D341Med (cell line): ENCODE data around the gene AOAH.

Experiments
- DNase-seq: peaks from one replicate; pipeline ENCODE4 v3.0.0; 2012; ENCODE audit warnings: low spot score

The AOAH gene, protein sequence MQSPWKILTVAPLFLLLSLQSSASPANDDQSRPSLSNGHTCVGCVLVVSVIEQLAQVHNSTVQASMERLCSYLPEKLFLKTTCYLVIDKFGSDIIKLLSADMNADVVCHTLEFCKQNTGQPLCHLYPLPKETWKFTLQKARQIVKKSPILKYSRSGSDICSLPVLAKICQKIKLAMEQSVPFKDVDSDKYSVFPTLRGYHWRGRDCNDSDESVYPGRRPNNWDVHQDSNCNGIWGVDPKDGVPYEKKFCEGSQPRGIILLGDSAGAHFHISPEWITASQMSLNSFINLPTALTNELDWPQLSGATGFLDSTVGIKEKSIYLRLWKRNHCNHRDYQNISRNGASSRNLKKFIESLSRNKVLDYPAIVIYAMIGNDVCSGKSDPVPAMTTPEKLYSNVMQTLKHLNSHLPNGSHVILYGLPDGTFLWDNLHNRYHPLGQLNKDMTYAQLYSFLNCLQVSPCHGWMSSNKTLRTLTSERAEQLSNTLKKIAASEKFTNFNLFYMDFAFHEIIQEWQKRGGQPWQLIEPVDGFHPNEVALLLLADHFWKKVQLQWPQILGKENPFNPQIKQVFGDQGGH

DNA sequence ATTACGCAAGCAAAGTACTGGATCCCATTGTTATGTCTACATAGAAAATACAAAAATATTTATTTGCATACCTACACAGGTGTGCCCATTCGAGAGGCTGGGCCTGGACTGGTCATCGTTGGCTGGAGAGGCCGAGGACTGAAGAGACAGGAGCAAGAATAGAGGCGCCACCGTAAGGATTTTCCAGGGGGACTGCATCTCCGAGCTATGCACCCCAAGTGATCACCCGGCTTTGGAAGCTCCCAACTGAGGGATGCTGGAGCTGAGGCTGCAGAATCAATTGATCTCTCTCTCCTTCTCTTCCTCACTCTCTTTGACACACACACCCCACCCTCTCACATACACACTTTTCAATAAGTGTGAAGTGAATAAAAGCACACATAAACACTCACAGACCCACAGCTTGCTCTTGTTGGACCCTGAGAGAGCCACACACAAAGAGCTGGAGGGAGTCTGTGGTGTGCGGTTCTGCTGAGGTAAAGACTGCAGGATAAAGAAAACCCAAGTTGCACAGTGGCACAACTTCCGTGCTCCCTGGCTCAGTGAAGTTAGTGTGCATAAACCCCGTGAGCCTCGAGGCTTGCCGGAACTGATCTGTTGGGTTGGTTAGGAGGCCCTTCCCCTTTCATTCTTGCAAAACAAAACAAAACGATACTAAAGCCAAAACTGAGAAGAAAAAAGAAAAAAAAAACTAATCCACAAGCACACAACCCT is at the start of gene AOAH:
TSS of gene AOAH (minus strand) at position 544 of the 714 bp plus-strand sequence. CDS start at position 198, 346 bp downstream.
- no peak for DNase-seq

DNA sequence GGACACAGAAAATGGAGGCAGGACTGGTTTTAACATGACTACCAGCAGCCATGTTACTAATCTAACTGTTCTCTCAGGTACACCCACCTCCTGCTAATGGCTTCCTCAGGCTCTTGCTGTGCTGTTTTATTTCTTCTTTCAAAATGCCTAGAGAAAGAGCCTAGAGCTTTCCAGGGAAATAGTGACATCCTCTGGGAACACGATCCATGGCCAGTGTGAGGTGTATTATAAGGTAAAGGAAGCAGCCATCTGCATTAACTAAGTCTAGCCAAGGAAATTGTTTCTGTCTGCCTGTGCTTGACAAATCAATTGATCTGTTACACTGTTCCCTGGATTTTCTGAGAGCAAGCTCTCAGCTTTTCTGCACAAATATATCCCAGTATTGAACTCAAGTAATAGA is 42.2 kb upstream of the AOAH start:
- DNase-seq, result no peak

DNA sequence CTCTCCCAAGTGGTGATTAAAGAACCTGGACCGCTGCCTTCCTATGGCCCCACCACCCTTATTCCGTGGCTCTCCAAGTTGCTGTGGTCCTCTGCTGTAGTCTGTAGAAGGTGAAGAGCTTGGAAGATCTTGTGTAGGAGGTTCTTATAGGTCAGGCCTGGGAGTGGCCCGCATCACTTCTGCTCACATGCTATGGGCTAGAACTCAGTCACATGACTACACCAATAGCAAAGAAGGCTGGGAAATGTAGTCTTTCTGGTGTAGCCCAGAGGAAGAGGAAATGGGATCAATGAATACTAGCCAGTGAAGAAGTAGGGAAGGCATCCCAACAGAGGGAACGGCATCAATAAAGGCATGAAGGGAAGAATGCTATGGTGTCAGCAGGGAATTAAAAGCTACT is 41.3 kb upstream of the AOAH start:
- DNase-seq, result no peak

DNA sequence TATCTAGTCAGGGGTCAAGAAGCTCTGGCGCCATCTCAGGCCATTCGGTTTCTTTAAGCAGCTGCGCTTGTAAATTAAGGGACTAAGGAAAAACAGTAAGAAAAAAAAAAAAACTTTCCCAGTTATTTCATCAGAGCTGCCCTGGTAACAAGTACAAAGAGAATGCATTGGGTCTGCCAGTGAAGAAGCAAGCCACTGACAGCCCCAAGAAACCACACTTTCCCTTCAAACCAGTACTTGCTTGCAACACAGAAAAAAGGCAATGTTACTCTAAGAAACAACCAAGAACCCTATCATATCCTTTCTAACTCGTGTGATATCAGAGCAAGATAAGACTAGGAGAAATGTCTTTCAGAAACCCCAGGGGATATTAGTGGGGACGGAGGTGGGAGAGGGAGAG is 40.6 kb upstream of the AOAH start:
- no peak for DNase-seq

DNA sequence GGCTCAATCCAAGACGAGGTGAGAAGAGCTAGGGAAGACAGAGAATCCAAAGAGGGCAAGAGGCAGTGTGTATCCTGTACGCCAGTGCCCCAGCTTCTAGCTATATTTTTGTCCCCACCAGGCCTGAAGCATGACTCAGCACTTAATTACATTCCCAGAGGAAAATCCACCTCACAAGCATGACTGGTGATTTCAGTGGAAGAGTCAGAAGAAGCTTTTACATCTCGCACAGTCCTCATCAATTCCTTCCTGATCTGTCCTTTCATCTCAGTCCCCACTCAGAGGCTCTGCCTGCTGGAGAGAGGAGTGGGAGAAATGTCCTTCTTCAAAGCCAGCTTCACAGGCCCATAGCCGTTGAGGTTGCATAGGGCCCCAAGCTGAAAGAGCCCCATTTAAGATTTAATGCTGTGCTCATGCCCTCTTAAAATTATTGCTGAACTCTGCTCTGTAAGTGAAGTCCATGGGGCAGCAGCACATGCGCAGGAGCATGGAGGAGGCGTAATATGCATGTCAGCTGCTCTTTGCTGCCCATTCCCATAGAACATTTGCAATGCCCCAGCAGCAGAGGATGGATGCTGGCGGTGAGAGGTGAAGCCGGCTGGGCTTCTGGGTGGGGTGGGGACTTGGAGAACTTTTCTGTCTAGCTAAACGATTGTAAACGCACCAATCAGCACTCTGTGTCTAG is 39.0 kb upstream of the AOAH start:
- DNase-seq, result no peak

DNA sequence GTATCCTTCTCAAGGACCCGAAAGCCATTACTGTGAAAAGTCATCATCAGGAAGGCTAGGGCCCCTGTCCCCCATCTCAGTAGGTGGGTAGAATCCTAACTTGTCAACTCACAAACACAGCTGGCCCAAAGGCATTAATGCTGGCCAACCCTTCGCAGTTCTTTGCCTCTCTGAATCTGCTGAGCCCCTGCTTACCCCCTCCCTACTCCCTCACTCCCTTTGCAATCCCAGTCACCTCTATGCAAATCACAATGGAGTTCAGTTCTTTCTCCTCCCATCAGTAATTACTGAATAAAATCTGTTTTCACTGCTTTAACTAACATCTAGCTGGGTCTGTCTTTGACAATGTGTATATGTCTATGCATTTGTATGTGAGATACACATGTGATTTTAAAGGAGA is 38.1 kb upstream of the AOAH start:
- no peak for DNase-seq

DNA sequence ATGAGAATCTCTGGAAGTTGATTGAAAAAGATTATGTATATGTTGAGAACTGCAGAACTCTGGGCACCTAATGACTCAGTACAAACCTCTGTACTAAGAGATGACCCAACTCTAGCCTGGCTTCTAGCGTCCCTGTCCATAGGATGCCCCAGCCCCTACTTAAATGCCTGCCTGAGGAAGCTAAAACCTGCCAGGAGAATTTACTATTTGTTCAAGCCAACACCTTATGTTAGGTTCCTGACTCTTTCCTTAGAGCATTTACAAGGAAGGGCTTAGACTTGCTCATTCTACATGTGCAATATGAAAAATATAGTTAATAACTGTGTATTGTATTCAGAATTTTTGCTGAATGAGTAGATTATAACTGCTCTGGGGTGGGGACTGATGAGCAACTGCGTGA is 37.5 kb upstream of the AOAH start:
- DNase-seq, result no peak

DNA sequence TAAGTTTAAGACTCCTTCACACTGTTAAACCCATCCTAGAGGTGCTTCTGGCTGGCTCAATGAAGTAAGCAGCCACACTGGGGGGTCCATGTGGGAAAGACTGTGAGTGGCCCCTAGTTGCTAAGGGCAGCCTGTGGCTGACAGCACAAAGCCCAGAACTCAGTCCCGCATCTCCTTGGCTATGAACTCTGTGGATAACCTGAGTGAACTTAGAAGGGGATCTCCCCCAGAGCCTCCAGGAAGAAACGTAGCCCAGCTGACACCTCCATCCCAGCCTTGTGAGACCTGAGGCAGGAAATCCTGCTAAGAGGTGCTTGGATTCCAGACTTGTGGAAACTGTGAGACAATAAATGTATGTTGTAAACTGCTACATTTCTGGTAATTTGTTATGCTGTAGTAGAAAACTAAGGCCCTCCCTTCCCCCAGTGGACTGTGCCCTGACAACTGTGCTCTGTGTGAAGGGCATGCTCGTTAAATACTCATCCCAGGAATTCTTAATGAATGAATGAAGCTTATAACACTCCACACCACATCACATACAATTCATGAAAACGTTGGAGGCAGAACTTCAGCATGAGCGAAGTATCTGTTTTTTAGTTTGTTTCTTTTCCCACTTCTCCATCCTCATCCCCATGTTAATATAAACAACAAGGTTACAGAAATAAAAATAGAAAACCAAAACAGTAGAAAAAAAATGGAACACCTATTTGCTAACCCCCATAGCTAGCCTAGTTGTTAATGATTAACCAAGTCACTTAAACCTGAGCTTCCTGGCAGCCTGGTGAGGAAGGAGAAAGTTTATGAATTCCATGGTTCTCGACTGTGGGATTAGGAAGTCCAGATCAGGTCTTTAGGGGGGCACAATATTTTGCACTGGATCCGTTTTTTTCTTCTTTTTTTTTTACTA is 36.8 kb upstream of the AOAH start:
- DNase-seq, result no peak

DNA sequence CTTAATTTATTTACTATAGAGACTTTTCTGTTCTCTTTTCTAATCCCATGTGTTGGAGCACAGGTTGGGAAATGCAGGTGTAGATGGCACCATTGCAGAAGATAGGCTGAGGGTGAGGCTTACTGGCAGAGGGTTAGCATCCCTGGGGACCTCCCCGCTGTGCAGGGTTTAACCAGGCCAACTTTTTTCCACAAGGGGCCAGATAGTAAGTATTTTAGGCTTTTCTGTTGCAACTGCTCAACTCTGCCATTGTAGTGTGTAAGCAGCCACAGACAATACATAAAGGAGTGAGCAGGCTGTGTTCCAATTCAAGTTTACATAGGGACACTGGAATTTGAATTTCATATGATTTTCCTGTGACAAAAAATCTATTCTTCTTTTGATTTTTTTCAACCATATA is 34.6 kb upstream of the AOAH start:
- DNase-seq, result no peak

DNA sequence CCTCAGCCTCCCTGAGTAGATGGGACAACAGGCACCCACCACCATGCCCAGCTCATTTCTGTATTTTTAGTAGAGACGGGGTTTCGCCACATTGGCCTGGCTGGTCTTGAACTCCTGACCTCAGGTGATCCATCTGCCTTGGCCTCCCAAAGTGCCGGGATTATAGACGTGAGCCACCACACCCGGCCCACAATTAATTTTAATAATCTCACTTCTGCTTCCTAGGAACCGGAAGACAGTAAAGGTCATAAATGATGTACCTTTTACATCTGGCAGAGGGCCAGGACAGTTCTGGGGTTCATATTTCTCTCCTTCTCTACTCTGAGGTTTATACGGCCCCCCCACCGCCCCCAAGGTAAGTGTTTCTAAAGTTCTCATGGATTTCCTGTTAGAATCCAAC is 31.2 kb upstream of the AOAH start:
- DNase-seq, result no peak

DNA sequence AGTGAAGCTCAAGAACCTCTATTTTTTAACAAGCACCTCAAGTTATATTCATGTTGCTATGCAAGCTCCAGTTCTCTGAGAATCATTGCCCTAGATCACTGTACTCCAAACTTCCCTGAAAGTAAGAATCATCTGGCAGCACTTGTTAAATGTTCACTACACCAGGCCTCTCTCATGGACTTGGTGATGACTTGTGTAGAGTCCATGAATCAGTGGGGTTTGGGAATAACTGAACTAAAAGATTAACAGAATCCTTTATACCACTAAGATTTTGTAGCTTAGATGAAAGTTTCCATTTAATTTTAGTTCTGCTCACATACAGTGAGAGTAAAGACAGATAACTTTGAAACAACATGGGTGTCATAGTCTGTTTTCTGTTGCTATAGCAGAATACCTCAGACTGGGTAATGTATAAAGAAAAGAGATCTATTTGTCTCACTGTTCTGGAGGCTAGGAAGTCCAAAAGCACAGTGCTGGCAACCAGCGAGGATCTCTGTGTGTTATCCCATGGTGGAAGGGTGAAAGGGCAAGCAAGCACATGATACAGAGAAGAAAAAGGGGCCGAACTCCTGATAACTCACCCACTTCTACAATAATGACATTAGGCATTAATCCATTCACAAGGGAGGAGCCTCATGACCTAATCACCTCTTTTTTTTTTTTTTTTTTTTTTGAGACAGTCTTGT is 27.9 kb upstream of the AOAH start:
- no peak for DNase-seq

DNA sequence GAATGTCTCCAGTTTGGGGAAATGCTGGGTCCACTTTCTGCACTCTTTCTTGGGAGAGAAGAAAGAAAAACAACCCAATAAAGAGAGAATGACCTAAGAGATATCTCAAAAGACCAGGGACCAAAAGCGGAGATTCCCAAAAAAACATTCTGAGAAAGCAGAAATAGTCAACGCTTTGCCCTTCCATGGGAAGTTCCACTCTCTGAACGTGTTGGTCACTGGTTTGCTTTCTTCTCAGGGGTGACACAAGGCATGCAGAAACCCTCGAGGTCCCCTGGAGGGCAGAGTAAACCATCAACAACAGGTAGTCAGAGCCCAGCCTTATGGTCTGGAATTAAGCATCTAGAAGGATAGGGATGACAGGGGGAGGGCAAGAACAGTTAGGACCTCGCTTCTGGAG is 26.2 kb upstream of the AOAH start:
- DNase-seq, result no peak

DNA sequence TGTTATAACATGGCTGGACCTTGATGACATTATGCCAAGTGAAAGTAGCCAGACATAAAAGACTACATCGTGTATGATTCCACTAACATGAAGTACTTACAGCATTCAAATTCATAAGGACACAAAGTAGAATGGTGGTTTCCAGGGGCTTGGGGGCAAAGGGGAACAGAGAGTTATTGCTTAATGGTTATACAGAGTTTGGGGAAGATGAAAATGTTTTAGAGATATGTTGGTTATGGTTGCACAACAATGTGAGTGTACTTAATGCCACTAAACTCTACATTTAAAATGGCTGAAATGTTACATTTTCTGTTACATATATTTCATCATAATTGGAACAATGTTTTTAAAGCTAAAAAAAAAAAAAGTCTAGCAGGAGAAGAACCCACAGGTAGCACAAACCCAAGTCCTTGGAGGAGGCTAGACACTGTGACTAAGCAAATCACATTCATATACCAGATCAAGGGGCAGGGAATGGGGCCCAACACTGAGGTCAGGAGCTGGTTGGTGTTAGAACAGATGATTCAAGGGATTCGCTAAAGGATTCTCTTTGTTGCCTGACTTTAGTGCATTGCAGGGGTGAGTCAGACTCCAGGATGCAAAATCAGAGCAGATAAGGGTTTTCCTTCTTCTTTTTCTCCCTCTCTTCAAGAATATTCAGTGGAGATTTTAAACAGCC is 25.1 kb upstream of the AOAH start:
- no peak for DNase-seq

DNA sequence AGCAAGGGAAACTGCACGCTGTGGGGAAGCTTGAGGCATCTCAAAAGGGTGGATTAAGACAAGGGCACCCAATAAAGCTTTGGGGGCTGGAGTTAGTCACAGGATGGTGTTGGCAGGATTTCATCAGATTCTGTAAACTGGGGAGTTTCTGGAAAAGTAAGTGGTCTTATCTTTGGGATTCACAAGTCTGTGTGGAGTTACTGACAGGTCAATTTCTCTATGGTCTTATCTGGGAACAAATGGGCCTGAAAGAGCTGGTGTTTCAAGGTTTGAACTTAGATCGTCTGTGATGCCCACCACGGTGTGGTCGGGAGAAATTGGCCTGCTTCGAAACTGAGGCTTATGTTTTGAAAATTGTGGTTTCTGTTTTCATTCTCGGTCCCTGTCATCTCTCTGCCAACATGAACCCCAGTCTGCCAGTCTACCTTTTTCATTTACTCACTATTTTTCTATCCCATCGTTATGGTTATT is 23.8 kb upstream of the AOAH start:
- DNase-seq, result no peak

DNA sequence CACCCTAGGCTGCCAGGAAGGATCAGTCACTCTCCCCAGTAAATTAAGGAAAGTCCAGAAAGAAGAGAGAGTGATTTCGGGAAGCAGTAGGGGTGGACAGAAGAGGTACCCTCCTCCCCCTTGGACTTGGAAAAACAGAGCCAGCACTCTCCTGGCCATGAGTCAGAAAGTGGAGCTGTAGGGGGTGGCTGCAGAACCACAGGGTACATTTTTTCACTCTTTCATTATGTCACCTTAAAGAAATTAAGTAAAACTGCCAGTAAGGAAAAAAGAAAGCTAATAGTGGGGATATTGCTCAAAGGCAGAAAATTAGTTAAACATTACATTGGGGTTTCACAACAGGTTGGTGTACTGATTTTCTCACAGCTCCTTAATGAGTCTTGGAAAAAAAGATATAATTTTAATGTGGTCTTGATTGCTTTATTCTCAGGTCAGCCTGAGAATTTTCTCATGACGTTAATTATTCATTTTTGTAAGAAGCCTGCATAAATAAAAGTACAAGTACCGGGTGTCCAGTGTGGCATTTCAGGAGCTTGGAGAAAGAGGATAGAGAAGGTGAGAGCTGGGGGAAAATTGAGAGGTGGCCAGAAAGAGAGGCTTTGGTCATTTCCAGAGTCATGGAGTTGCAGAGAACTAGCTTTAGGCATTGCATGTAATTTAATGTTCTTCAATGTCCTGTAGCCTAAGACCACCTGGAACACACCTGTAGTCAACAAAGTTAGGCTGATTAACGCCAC is 23.2 kb upstream of the AOAH start:
- DNase-seq, result no peak

DNA sequence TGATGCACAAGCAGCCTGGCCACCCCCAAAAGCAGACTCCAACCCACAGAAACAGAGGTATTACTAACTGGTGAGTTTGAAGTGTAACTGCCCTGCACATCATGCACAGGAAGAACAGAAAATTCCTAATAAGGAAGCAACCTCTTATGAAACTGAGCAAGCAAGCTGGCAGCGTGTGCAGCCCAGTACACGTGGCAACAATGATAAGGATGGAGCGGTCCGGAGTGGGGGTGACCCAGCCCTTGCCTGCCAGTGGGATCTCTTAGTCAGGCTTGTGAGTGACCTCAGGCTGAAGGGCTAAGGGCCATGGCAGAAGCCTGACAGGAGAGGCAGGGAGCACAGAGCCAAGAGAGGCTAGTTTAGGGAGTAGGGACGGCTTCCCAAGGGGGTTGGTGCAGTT is 22.1 kb upstream of the AOAH start:
- no peak for DNase-seq

DNA sequence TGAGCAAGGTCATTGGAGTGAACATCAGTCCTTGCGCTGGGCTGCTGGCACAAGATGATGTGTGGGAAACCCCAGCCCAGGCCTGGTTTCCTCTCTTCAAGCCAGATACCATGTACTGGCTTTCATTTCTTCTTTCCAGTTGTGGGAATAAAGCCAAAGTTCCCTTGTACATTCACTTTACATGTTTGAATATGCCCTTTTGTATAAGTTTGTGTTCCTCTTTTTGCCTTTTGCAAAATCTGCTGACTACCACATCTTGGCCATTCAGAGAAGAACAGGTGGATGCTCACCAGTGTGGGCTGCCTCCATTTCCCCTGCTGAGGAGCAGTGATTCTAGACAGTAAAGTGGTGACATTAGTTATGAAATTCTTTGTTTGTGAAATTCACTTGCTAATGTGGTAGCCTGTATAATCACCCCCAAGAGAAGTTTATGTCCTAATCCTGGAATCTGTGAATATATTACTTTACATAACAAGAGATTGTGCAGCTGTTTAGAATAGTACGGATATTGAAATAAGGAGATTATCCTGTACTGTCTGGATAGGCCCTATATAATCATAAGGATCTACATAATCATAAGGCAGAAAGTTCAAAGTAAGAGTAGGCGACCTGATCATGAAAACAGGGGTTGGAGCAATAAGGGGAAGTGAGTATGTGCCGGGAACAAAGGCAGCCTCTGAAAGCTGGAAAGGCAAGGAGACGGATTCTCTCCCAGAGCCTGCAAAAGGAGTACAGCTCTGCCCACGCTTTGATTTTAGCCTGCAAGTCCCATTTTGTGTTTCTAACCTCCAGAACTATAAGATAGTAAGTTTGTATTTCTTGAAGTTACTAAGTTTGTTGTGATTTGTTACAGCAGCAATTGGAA is 18.8 kb upstream of the AOAH start:
- DNase-seq, result no peak

DNA sequence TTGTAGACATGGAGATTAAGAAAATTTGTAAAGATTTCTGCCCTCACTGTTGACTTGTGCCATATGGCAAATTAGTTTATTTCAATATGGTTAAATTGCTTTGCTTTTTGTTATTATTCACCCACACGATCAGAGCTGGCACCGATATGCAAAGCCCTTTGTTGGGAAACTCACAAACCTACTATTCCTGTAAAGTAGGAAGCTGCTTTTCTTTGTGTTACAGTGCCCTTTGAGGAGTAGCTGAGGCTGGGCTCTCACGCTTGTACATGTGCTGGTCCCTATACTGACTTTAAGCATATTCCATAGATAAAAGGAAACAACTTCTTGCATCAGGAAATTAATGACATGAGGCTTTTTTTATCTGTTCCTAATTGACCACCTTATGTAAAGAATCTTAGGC is 17.6 kb upstream of the AOAH start:
- no peak for DNase-seq

DNA sequence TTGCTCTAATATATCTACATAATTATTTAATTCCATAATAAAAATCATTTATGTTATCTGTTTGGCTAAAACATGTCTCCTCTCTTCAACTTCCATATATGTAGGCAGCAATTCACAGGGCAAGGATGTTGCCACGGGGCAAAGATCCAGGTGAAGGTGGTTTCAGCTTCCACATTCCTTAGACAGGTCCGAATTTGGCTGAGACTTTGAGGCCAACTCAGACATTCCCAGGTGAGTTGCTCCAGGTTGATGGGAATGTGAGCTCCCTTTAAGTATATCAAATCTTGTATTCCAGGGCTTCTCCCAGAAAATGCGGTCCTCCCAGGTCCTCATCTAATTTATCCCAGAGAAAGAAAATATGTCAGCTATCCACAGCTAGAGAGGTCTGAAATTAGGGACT is 15.1 kb upstream of the AOAH start:
- DNase-seq, result no peak
